HG03457 (cell line): ENCODE results near the gene KNL1.
A peak's percentile ranks its signal among the peaks of the same experiment; 100 is the strongest.
"Not testable (repeated sequence)": the region's sequence is repeated elsewhere in the genome, so short reads cannot be mapped to it uniquely, and the experiment has no call there.

Source experiments
- ATAC-seq: cut with Tn5 transposase; IDR thresholded peaks from one replicate; pipeline ENCODE4 v1.9.1; 2021; ENCODE audit warnings: moderate number of reproducible peaks; ENCODE audit not compliant: unreplicated experiment

KNL1 gene

DNA sequence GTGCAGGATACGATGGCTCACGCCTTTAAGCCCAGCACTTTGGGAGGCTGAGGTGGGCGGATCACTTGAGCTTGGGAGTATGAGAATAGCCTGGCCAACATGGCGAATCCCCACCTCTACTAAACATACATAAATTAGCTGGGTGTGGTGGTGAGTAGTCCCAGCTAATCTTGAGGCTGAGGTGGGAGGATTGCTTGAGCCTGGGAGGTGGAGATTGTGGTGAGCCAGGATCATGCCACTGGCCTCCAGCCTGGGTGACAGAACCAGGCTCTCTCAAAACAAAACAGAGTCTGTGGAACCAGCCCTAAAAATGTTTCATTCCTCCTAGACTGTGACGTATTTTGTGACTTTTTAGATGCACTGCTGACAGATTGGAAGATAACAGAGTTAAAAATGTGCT lies 66.6 kb downstream of the KNL1 start:
- ATAC-seq: no peak

- ATAC-seq: no peak
These were observed 70.9 kb downstream of the KNL1 start for GRCh38 chr15:40664909-40665308.

DNA sequence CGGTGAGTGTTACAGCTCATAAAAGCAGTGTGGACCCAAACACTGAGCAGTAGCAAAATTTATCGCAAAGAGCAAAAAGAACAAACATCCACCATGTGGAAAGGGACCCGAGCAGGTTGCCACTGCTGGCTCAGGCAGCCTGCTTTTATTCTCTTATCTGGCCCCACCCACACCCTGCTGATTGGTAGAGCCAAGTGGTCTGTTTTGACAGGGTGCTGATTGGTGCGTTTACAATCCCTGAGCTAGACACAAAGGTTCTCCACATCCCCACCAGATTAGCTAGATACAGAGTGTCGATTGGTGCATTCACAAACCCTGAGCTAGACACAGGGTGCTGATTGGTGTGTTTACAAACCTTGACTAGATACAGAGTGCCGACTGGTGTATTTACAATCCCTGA lies 82.2 kb downstream of the KNL1 start:
- ATAC-seq: not testable (repeated sequence)

DNA sequence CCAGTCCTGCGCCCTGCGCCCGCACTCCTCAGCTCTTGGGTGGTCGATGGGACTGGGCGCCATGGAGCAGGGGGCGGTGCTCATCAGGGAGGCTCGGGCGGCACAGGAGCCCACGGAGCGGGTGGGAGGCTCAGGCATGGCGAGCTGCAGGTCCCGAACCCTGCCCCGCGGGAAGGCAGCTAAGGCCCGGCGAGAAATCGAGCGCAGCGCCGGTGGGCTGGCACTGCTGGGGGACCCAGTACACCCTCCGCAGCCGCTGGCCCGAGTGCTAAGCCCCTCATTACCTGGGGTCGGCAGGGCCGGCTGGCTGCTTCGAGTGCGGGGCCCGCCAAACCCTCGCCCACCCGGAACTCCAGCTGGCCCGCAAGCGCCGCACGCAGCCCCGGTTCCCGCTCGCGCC lies 82.9 kb downstream of the KNL1 start:
- ATAC-seq: not testable (repeated sequence)

DNA sequence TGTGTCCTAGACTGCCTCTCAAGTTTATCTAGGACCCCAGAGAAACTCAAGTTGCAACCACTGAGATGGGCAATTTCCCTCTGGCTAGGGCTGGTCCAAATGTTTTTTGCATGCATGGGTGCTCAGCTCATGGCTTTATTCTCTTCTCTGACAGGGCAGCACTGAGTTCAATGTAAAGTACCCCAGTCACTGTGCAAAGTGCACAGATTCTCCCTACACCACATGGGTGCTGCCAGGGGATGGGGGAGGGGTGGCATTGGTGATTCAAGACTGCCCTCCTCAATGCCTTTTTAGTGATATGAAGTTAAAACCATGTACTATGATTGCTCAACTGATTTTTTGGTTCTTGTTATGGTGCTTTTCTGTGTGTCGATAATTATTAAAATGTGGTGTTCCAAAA lies 86.1 kb downstream of the KNL1 start:
- no peak for ATAC-seq

DNA sequence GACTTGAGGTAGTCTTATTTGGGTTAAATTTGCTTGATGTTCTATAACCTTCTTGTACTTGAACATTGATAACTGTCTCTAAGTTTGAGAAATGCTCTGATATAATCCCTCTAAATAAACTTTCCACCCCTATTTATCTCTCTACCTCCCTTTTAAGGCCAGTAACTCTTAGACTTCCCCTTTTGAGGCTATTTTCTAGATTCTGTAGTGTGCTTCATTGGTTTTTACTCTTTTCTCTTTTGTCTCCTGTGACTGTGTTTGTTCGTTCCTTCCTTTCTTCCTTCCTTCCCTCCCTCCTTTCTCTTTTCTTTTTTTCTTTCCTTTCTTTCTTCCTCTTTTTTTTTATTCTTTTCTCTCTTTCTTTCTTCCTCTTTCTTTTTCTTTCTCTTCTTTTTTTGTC lies 86.9 kb downstream of the KNL1 start:
- not testable (repeated sequence) for ATAC-seq

DNA sequence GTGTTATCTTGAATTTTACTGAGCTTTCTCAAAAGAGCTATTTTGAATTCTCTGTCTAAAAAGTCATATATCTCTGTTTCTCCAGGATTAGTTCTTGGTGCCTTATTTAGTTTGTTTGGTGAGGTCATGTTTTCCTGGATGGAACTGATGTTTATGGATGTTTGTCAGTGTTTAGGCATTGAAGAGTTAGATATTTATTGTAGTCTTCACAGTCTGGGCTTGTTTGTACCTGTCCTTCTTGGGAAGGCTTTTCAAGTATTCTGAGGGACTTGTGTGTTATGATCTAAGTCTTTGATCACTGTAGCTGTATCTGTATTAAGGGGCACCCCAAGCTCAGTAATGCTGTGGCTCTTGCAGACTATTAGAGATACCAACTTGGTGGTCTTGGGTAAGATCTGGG lies 90.3 kb downstream of the KNL1 start:
- no peak for ATAC-seq

DNA sequence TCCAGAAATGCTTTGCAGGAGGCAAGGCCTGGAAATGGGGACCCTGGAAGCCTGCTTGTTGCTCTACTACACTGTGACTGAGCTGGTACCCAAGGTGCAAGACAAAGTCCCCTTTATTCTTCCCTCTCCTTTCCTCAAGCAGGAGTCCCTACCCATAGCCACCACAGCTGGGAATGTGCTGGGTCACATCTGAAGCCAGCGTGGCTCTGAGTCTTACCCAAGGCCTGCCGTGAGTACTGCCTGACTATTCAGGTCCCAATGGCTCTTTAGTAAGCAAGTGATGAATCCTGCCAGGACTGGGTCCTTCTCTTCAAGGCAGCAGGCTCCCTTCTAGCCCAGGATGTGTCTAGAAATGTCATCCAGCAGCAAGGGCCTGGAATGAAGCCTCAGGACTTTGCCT lies 91.3 kb downstream of the KNL1 start:
- no peak for ATAC-seq

DNA sequence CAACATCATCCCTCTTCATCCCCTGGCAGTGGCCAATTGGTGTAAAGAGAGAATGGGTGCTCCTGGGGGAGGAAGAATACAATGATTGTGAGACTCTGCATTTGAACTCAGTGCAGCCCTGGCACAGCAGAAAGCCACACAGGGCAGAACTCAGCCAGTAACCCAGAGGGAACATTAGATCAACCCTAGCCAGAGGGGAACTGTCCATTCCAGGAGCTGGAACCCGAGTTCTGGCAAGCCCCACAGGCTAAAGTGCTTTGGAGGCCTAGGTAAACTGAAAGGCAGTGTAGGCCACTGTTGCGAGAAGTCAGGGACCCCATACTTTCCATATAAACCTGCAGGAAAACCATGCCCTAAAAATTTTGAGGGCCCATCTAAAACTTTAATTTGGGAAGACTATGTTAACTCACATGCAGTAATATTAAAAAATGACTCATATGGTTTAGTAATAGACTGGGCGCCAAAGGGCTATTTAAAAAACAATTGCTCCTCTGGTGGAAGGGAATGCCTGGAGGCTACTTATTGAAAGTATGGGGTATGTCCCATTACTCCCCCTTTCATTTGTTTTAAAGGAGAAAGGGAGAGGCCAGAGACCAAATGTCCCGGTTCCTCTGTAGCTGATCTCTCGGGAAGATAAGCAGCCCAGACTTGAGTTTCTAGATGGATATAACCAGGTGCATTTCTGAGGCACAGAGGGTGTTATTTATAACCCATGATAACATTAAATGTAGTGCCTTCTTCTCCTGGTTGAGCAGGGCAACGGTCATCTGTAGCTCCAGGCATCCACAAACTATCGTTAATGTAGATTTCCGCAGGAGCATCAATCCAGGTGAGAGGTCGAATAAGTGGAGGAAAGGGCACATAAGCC lies 95.1 kb downstream of the KNL1 start:
- no peak for ATAC-seq

DNA sequence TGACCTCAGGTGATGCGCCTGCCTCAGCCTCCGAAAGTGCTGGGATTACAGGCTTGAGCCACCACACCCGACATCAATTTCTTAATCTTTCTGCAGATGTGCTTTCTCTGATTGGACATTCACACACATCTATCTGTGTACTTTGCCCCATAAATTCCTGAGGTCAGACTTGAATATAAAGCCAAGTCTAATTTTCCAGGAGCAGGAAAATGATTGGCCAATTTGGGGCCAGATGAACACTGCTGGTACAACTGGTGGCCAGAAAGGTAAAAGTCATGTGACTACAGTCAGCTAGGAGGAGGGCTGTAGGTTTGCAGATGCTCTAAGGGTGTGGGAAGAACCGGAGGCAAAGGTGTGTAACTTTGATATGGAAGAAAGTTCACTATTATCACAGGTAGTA lies 97.7 kb downstream of the KNL1 start:
- no peak for ATAC-seq

DNA sequence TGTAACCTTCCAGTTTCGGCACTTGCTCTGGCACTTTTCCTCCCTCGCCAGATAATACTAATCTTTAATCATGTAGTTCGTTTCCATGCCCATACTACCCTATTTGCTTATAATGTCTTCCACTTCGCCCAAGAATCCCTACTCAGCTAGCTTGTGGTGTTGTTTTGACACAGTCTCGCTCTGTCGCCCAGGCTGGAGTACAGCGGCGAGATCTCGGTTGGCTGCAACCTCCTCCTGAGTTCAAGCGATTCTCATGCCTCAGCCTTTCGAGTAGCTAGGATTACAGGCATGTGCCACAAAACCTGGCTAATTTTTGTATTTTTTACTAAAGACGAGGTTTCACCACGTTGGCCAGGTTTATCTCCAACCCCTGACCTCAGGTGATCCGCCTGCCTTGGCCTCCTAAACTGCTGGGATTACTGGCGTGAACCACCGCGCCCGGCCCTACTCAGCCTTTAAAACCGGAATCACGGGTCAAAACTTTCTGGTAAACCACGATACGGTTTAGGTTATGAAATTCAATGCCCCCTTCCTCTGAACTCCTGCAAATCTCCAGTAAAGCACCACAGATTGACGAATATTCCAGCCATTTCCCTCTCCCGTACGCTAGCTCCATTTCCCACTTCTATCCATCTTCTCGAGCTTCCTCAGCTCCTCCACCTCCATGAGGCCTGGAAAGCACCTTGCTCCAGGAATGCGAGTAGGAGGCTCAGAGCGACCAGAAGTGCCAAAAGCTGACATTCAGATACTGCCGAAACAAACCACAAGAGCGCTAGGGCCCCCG lies 100.0 kb downstream of the KNL1 start:
- no peak for ATAC-seq

DNA sequence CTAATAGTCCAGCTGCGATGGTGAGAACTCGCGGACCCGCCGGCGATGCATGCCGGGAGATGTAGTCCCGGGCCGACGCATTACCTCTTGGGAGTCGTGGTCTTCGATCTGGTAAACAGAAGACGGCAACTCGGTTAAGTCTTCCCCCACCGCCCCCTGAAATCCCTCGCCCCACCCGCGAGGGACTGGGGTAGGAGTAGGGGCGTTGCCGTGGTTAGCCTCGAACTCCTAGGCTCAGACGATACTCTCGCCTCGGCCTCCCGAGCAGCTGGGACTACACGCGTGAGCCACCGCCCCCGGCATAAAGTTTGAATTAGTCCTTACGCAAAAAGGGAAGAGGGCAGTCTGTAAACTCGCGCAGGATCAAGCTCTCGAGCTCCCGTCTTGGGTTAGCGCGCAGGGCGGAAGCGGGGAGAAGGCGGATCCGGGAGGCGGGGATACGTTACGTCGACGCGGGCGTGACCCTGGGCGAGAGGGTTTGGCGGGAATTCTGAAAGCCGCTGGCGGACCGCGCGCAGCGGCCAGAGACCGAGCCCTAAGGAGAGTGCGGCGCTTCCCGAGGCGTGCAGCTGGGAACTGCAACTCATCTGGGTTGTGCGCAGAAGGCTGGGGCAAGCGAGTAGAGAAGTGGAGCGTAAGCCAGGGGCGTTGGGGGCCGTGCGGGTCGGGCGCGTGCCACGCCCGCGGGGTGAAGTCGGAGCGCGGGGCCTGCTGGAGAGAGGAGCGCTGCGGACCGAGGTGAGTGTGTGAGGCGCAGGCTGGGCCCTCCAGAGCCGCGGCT lies 100.8 kb downstream of the KNL1 start, which contains the start of gene RAD51:
Gene RAD51 (plus strand): TSS at position 487 of the 781 bp plus-strand sequence. CDS start 3,585 bp downstream, outside the sequence.
- ATAC-seq: peak; percentile 77

DNA sequence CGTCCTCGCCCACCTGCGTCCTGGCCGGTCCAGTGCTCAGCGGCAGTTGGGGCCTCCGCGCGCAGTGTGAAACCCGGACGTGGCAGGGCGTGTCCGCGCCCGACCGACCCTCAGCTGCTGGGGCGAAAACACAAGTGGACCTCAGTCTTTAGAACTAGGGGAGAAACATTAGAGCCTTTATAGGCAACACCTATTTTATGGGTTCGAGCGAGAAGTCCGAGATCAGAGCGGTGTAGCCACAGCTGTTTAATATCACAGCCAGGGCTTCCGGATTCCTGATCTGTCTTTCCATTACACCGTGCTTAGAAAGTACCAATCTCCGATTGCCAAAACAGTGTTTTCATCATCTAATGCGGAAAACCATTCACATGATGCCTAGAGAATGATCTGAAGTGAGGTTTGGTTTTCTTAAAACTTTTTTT lies 101.4 kb downstream of the KNL1 start:
- ATAC-seq: no peak

- no peak for ATAC-seq
These were observed 102.2 kb downstream of the KNL1 start for GRCh38 chr15:40696228-40696627.

DNA sequence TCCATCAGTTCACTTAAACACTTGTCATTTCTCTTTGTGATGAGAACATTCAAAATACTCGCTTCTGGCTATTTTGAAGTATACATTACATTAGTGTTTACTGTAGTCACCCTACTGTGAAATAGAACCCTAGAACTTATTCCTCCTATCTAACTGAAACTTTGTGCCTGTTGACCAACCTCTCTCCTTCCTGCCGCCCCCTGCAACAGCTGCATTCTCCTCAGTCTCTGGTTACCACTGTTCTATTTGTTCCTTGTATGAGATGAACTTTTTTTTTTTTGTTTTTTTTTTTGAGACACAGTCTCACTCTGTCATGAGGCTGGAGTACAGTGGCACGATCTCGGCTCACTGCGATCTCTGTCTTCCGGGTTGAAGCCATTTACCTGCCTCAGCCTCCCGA lies 103.9 kb downstream of the KNL1 start:
- no peak for ATAC-seq

GRCh38 chr15:40702077-40702476 lies 108.0 kb downstream of the KNL1 start:
- ATAC-seq: no peak

- ATAC-seq: no peak
These were observed 112.1 kb downstream of the KNL1 start for GRCh38 chr15:40706121-40706520.
